ENCODE results near the gene PHACTR2.
A peak's percentile ranks its signal among the peaks of the same experiment; 100 is the strongest.
"Not testable (repeated sequence)": the region's sequence is repeated elsewhere in the genome, so short reads cannot be mapped to it uniquely, and the experiment has no call there.

Gene PHACTR2

GRCh38 chr6:143767433-143767832 lies 89.7 kb downstream of the PHACTR2 start:
- no peak for DNase-seq (ENCODE audit: low read depth)

- DNase-seq (ENCODE audit: low read depth), result no peak
These were observed 94.6 kb downstream of the PHACTR2 start for GRCh38 chr6:143772116-143773086.

- no peak for DNase-seq (ENCODE audit: low read depth)
These were observed 95.9 kb downstream of the PHACTR2 start for GRCh38 chr6:143773506-143774150.

- no peak for DNase-seq (ENCODE audit: low read depth)
These were observed 96.6 kb downstream of the PHACTR2 start for GRCh38 chr6:143774347-143774746.

GRCh38 chr6:143775336-143775735 lies 97.6 kb downstream of the PHACTR2 start:
- DNase-seq (ENCODE audit: low read depth), result no peak

GRCh38 chr6:143778926-143779325 lies 101.2 kb downstream of the PHACTR2 start:
- DNase-seq (ENCODE audit: low read depth), result no peak

- no peak for DNase-seq (ENCODE audit: low read depth)
These were observed 104.7 kb downstream of the PHACTR2 start for GRCh38 chr6:143782481-143782880.

- no peak for DNase-seq (ENCODE audit: low read depth)
These were observed 105.3 kb downstream of the PHACTR2 start for GRCh38 chr6:143783077-143783476.

GRCh38 chr6:143784316-143784715 lies 106.6 kb downstream of the PHACTR2 start:
- DNase-seq (ENCODE audit: low read depth), result no peak

- DNase-seq (ENCODE audit: low read depth), result not testable (repeated sequence)
These were observed 108.6 kb downstream of the PHACTR2 start for GRCh38 chr6:143786371-143786770.

GRCh38 chr6:143792402-143793279 lies 114.9 kb downstream of the PHACTR2 start:
- DNase-seq (ENCODE audit: low read depth), result no peak

GRCh38 chr6:143793280-143793619 lies 115.5 kb downstream of the PHACTR2 start:
- no peak for DNase-seq (ENCODE audit: low read depth)

- DNase-seq (ENCODE audit: low read depth), result not testable (repeated sequence)
These were observed 118.8 kb downstream of the PHACTR2 start for GRCh38 chr6:143796551-143796950.

- DNase-seq (ENCODE audit: low read depth), result not testable (repeated sequence)
These were observed 120.7 kb downstream of the PHACTR2 start for GRCh38 chr6:143798487-143798886.

GRCh38 chr6:143802833-143803565 lies 125.2 kb downstream of the PHACTR2 start:
- DNase-seq (ENCODE audit: low read depth), result no peak

- no peak for DNase-seq (ENCODE audit: low read depth)
These were observed 126.2 kb downstream of the PHACTR2 start for GRCh38 chr6:143803769-143804568.

GRCh38 chr6:143804835-143805239 lies 127.1 kb downstream of the PHACTR2 start:
- DNase-seq (ENCODE audit: low read depth), result no peak

GRCh38 chr6:143806282-143807102 lies 128.7 kb downstream of the PHACTR2 start:
- peak; percentile 2 for DNase-seq (ENCODE audit: low read depth)

GRCh38 chr6:143807103-143807772 lies 129.5 kb downstream of the PHACTR2 start:
- DNase-seq (ENCODE audit: low read depth), result no peak
